Femur (tissue), 1 donor: ENCODE measurements around the gene MVB12B.
A peak's percentile ranks its signal among the peaks of the same experiment; 100 is the strongest.

Experiments used
- DNase-seq: peaks from one replicate; pipeline ENCODE4 v3.0.0-alpha.2; 2017

Gene MVB12B

DNA sequence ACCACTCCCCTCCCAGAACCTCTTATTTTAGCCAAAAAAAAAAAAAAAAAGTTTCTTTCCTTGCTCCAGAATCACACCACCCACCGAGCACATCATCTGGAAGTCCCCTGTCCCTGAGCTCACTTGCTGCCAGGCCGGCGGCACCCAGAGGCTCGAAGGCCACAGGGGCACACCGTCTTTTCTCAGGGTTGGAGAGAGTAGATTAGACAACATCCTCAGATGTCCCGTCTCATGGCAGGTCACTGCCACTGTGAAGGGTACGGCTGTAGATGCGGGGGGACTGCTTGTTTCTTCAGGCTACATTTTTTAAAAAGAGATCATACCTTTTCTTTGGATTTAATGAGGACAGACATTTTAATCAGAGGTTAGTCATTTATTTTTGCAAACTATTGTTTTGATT, 109.0 kb downstream of the MVB12B start:
- no peak for DNase-seq

DNA sequence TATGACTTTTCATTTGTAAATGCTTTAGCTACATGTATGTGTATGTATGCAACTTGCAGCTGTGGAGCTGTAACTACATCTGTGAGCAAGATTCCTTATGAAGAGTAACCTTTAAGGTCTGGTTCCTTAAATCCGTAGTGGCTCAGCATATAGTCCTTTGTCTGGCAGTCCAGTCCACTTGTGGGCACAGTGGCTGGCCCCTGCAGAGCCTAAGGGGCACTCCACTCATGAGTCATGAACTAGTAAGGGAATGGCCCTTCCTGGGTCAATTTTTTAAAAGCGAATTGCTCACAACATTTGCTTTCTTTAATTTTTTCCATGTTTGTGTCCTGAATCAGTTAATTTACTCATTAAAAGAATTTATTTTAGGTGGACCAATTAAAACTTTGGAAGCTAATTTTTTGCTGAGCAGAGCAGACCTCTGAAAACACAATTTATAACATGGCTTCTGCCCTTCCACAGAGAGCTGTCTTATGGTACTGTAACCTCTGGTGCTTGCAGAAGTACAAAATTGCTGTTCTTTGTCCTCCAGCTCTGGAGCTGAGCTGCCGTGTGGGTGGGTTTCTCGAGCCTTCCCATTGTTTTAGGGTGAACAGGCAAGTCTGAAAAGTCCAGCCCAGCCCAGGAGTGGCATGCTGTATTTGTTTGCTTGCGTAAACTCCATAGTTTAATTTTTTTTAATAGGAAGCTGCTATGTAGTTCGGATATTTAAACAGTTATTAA, 110.1 kb downstream of the MVB12B start:
- no peak for DNase-seq

DNA sequence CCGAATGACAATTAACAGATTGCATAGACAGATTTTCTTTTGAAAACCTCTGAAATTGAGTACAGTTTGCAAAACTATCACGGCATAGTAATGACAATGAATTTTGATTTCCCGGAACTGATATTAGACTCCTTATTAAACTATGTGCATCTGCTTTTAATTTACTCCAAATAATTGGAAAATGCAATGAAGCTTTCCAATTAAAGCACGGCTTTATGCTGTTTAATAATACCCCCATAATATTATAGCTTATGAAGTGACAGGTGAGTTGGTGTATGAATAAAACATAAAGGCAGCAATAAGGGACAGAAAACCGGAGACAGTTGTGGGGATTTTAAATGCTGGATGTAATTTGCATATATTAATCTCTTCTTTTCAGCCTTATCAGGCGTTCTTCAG, 110.6 kb downstream of the MVB12B start:
- no peak for DNase-seq

DNA sequence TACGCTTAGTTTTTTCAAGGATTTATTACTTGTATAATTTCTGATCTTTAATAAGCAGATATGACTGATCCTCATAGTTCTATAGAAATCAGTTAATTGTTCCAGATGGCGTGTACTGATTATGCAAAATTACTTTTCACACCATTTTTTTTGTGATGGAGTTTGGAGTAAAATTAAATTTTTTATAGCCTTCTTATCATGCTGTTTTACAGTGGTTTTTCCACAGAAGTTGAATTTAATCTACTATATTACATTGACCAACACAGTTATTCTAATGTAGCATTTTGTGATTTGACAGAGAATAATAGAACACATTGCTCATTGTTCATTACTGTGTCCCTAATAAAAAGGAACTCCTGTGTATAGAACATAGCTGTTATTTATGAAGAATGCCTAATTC, 111.1 kb downstream of the MVB12B start:
- DNase-seq: no peak

DNA sequence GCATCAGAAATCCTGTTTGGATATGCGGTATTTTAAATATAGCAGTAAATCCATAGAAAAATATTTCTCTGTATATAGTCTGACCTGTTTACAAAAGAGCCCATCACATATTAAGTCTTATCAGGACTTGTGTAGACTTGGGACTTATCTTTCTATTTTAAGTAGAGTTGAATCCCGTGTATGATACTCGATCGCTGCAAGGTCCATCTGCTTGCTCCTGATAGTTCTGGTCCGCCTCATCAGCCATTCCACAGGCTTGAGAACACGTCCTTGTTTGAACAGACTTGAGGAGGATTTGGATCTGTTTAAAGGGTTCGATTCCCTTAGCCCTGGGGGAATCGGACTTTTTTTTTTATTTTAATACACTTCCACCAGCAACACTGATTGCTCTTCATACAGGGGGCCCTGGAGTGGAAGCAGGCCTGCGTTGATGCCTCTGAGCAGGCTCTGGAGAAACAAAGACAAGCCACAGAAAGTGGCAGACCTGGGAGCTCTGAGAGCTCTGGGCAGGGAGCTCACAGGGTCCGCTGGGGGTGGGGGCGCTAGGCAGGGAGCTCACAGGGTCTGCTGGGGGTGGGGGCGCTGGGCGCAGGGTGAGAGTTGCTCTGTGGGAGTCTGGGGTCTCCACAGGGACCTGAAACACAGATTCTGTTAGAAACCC, 112.2 kb downstream of the MVB12B start:
- no peak for DNase-seq

DNA sequence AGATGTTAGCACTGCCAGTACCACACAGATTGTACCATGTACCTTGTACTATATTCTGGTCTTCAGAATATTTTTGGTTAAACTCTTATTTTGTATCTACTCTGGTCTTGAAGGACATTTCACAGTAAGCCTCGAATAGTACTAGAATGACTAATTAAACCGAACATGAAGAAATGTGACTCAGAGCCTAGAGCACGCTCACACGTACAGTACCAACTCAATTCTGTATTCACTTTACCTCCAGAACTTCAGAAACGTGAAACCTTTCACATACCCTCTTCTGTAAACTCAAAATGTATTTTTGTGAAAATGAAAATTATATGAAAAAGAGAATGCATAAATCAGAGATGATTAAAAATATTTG, 112.8 kb downstream of the MVB12B start:
- no peak for DNase-seq

DNA sequence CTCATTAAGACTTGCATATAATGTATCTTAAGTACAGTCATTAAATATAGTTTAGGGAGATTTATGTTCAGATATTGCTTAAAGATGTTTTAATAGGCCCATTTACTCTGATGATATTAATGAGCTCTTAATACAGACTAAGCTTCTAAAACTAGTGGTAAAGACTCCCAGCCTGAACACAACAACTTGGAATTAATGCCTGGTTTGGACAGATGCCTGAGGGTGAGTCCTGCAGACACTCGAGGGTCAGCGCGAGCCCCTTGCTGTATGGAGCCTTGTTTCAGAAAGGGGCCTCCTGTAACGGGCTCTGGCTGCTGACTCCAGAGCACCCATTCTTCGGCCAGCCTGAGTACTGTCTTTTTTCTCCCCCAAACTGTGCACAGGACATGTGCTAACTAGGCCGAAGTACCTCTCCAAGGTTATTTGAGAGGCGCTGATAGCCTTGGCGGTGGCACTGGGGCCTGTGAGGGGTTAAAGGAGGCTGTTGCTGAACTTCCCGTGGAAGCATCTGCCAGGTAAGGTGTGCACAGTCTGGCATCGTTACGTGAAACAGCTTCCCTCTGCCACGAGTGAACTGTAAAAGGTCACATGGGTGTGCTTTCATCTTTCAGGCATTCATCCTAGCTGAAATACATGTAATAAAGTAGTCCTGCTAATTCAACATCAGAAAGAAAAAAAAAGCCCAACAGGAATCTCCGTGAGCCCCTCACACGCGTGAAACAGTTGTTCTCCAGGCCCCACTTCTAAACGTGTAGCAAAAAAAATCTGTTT, 113.4 kb downstream of the MVB12B start:
- no peak for DNase-seq

DNA sequence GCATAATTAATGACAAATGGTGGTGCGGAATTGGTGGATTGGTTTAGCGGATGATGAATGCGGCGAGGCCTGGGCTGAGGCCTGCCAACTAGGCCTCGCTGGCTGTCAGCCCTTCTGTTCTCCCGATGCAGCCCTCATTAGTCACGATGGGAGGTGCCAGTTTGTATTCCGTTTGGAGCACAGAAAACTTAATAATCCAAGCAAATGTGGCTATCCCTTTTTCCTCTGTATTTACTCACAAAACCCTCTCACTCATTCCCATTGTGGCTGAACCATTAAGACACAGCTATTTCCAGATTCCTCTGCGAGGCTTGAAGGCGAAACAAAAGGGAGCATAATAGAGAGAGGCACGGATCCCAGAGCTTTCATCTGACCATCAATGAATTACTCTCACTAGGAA, 114.3 kb downstream of the MVB12B start:
- DNase-seq: no peak

DNA sequence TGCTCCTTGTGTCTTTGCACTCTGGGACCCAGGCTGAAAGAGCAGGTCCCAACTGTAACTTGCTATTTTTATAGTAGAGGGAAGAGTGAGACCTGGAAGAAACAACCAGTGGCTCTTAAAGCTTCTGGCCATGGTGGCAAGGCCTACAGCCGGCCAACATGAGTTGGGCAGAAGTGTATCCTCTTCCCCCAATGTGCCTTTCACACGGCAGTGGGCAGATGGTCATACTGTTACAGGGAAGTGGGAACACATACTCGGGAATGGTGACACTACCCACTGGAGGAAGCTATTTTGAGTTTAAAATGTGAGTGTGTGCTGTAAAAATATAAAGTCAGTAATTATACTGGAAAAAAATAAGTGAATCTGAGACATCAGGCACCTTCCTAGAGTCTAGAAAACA, 116.0 kb downstream of the MVB12B start:
- no peak for DNase-seq

DNA sequence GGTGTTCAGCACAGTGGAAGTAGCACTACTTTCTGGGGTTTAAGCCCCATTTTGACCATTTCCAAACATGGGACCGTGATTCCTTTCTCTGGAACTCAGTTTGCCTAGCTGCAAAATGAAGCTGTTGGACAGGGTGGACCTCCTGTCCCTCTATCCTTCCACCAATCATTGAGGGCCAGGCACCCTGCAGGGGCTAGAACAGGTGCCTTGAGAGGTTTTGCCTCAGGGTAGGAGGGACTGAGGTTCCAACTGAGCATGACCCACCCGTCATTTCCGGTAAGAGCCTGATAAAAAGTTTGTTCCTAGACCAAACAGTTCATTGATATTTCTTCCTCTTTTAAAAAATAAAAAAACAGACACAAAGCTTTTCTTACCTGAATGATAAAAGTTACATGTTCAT, 116.5 kb downstream of the MVB12B start:
- no peak for DNase-seq

DNA sequence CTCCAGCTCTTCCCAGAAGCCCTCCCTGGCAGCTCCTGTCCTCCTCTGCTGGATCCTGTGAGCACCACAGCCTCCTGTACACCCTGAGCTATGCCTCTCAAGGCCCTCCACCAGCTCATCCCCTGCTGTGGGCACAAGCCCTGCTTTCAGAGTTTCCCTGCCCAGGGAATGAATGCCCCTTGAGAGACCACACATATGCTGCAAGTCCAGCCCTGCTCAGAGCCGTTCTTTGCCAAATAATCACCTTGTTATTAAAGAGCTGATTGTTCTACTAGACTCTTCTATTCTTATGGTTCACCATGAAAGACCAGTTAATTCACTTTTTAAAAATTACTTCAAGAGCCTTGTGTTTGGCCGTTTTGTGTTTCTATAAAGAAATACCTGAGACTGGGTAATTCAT, 121.5 kb downstream of the MVB12B start:
- no peak for DNase-seq

DNA sequence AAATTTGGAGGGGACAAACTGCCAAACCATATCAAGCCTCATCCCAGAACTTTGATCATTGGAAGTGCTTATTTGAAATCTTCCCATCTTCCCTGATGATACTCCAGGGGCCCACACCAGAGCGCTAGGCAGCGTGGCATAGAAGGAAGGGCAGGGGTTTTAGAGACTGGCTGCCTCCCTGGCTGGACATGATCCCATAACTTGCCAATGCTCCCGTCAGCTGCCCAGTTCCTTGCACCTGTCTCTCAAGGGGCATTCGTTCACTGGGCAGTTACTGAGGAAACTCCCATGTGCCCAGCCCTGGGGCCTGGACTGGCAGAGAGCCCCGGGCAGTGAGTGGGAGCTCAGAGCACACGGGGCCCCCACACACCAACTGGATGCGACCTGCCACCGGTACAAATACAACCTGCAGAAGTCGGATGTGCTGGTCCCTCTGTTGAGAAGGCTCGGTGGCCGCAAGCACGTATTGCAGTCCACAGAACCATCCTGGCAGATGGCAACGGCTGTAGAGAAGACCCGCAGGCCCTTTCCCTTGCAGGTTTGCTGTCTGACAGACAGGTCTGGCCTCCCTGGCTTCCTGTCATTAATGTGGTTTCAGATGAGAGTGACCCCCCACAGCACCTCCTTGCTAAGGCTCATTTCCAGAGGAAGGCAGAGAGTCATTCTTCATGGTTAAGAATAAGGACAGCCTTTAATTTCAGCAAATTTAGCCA, 122.4 kb downstream of the MVB12B start:
- no peak for DNase-seq

DNA sequence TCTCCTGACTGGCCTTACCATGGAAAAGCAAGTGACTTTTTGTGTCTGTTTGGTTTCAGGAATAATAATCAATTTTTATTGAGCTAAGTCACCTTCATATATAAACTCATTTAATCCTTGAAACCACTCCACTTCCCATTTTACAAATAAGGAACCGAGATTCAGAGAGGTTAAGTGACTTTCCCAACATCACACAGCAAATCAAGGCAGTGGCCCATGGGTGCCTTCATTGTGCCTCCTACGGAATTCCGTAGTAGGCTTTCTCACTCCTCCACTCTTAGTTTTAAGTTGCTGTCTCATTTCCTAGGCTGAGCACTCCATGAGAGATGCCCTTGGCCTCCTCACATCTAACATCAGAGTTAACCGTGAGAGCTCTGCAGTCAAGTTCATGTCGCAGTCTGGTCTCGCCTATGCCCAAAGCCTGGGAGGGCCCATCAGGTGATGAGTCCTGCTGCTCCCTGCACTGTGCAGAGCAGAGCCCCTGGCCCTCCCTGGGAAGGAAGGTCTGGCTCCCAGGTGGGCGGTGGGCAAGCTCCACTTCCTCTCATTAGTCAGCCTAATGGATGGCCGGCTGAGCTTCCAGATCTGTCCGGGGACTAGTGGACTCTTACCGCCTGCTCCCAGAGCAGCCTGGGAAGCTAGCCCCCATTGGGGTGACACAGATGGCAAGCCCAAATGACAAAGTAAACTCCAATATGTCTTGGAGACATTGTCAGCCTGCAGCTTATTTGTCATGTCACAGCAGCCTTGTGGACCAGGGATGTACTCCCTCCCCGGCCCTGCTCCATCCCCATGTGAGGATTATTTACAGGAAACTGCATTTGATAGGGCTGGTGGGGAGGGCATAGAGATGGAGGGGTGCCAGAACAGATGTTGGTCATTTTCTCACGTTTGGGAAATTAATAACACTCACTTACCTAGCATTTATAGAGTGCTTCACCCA, 123.4 kb downstream of the MVB12B start:
- peak; percentile 11 for DNase-seq

DNA sequence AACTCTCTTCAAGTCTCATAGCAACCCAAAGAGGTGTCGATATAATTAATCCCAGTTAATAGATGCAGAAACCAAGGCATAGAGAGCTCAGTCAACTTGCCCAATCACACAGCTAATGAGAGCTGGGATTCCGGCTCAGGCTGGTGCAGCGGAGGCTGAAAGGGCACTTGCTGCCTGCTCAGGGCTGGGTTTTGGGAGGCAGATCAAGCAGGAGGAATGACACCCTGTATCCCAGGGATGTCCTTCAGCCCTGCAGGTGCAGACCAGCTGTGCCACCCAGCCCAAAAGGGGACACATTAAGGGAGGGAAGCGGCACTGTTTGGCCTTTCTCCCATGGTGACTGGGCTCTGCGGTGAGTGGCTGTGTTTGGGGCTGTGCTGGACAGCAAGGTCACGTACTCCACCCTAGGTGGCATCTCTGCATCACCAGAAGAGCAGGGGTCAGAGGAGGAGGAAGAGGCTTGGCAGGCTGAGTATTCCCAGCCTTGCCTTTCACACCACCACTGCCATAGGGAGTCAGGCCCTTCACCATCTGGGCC, 124.1 kb downstream of the MVB12B start:
- DNase-seq: peak; percentile 7

DNA sequence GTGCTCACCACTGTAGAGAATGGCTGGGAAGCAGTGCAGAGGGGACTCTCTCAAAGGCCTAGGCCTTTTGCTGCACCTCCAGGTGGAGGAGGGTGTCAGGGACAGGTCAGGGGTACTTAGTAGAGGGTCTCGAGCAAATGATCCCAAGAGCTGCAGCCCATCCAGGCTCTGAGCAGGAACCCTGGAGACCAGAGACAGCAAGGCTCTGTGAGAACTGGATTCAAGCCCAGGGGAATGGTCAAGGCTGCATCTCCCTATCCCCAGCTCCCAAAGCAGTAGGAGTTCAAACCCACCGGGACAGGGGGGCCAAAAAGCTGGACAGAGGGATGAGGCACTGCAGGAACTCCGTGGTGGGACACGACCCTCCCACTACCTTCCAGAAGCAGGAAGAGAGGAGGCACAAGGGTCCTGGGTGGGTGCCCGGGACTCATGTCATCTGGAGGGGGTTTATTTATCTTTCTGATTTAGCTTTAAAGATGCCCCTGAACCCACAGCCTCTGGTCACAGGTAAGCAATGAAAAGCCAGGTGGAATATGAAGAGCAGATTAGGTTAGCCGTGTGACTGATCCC, 124.8 kb downstream of the MVB12B start:
- peak; percentile 11 for DNase-seq

DNA sequence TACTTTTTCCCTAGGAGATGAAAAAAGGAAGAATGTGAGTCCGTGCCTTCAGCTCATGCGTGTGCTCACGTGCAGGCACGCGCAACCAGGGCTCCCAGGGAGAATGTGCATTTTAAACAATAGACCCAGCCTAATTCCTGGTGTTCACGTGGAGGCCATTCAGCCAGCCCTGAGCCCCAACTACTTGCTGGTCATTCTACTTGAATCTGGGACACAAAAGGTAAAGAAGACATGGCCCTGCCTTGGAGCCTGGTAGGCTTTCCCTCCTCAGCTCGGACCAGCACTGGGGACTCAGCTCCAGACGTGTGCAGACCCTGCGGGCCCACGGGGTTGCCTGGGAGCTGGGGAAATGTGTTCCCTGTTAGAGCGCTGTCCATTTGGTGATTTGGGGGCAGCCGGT, 125.5 kb downstream of the MVB12B start:
- peak; percentile 10 for DNase-seq

DNA sequence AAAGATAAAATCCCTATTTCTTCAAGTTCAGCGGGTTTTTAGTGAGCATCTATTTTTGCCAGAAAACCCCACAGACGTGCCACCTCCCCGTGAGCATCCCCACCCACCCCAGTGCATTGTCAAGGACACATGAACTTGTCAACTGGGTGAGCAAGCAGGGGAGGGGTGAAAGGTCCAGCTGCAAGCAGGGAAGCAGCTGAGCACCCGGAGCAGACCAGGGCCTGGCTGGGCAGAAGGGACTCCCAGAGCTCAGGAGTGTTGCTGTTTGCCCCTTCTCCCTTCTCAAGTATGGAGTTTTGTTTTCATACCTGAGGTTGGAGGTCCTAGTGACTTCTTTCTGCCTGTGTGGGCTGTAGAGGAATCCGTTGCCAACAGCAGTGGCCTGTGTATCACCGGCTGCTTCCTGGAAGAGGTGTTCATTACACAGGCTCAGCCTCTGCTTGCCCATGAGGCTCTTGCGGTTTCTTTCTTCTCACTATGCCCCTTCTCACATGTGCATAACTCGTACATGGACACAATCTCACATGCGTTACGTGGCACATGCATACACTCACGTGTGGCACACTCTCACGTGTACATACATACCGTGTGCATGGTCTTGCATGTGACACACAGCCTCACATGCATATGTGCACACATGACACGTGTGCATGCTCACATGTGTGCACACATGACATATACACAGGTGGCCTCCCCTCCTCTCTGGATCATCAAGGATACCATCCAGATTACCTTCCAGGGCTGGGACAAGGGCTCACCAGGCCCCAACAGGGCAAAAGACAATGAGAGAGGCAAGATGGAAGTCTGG, 126.7 kb downstream of the MVB12B start:
- DNase-seq: peak; percentile 7

DNA sequence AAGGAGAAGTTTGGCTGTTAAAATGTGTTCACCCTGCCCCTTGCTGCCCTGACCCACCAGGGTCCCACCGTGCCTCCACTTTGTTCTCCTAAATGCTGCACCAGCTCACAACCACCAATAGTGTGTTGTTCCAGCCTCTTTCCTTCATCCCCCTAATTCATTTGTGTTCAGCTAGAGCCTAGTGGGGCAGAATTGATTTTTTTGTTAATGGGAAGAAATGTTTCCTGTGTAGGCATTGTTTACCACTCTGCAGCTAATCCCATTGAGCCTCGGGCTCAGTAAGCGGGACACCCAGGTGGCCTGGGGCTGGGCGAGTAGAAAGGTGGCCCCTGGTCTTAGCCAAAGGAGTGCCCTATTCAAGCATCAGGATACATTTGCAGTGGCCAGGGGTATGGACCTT, 127.6 kb downstream of the MVB12B start:
- DNase-seq: peak; percentile 3

DNA sequence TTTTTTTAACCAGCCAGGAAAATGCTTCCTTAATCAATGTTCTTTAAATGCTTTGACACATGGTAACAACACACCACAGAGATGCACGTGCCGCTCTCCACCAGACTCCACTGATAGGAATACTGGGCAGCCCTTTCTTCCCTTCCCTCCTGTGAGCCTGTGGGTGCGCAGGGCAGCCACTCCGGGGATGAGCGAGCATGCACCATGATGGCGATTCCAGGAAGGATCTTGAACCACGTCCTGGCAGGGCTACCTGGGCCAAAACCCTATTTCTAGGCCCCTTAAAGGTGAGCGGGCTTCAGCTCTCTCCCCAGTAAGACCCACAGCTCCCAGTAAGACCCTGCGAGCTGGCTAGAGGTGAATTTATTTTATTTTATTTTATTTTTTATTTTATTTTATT, 128.2 kb downstream of the MVB12B start:
- DNase-seq: peak; percentile 3

DNA sequence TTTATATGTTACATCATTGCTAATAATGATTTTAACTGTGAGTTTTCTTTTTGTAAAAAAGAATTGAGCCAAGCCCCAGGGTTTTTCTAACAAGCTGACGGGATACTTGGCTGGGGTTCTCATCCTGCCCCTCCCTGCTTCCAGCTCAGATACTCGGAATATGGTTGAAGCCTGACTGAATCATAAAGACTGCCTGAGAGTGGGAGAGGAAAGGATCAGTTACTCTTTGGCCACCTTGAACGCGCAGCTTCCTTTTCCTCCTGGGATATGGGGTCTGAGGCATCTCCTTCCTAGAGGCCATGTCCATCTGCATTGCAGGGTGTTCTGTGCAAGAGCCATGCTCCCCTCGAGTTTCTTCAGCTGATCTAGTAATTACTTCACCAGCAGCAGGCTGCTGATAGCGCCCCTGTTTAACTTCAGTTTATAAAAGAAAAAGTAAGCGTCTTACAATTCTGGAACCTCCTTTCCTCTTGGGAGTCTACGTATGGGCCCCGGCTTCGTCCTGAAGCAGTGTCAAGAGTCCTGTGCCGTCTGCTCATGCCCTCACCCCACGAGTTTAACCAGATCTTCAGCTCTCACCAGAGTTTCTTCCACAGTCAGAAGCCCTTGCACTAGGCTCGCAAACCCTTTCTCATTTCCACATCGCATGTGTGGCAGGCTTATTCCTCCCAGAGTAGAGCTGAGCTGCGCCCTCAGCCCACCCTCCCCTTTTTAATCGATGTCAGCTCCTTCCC, 130.0 kb downstream of the MVB12B start:
- DNase-seq: peak; percentile 57
